ENCODE data around the gene NAIP.
"Not testable (repeated sequence)": the region's sequence is repeated elsewhere in the genome, so short reads cannot be mapped to it uniquely, and the experiment has no call there.

The NAIP gene

DNA sequence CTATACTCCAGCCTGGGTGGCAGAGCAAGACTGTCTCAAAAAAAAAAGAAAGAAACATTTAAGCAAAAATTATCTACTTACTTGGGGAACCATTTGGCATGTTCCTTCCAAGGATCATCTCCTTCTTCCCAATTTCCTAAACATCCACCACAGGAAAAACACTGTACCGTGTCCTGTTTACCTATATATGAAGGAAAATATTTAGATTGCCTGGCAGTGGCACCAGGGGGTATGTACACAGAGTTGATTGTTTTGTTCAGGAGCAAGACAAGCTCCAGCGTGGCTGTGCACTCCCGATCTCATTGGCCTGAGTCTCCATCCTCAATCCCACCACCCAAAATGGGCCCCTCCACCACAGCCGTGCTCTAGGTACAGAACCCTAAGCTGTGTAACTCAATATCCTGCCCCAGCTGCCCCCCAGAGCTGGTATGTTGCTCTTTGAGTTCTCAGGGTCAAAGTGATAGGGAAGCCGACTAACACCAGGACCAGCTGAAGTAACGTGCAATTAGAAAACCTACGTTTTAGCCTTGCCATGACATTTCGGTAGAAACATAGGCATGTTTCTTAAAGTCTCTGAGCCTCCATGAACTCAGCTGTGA, 13.8 kb downstream of the NAIP start:
- TF ChIP-seq ZNF335 (tag by site-specific recombination; conservative IDR thresholded peaks at IDR 0.05) (no peak), ZNF529 (tag by site-specific recombination; IDR thresholded peaks at IDR 0.05; ENCODE audit: insufficient replicate concordance) (no peak), ZSCAN23 (tag by site-specific recombination; IDR thresholded peaks at IDR 0.05) (no peak), ZNF248 (tag by site-specific recombination; IDR thresholded peaks at IDR 0.05) (no peak), ZNF114 (tag by site-specific recombination; IDR thresholded peaks at IDR 0.05) (no peak), ZNF514 (tag by site-specific recombination; IDR thresholded peaks at IDR 0.05) (no peak), WT1 (tag by site-specific recombination; IDR thresholded peaks at IDR 0.05) (no peak), ZNF701 (tag by site-specific recombination; IDR thresholded peaks at IDR 0.05) (no peak), ZNF843 (tag by site-specific recombination; IDR thresholded peaks at IDR 0.05) (no peak), GFI1B (tag by site-specific recombination; IDR thresholded peaks at IDR 0.05) (no peak), ZNF768 (tag by site-specific recombination; IDR thresholded peaks at IDR 0.05) (no peak), ZNF623 (tag by site-specific recombination; IDR thresholded peaks at IDR 0.05) (no peak)
- TF ChIP-seq, protein P1, sequence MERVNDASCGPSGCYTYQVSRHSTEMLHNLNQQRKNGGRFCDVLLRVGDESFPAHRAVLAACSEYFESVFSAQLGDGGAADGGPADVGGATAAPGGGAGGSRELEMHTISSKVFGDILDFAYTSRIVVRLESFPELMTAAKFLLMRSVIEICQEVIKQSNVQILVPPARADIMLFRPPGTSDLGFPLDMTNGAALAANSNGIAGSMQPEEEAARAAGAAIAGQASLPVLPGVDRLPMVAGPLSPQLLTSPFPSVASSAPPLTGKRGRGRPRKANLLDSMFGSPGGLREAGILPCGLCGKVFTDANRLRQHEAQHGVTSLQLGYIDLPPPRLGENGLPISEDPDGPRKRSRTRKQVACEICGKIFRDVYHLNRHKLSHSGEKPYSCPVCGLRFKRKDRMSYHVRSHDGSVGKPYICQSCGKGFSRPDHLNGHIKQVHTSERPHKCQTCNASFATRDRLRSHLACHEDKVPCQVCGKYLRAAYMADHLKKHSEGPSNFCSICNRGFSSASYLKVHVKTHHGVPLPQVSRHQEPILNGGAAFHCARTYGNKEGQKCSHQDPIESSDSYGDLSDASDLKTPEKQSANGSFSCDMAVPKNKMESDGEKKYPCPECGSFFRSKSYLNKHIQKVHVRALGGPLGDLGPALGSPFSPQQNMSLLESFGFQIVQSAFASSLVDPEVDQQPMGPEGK (tag by site-specific recombination; IDR thresholded peaks at IDR 0.05) = no peak
- TF ChIP-seq, protein P2, sequence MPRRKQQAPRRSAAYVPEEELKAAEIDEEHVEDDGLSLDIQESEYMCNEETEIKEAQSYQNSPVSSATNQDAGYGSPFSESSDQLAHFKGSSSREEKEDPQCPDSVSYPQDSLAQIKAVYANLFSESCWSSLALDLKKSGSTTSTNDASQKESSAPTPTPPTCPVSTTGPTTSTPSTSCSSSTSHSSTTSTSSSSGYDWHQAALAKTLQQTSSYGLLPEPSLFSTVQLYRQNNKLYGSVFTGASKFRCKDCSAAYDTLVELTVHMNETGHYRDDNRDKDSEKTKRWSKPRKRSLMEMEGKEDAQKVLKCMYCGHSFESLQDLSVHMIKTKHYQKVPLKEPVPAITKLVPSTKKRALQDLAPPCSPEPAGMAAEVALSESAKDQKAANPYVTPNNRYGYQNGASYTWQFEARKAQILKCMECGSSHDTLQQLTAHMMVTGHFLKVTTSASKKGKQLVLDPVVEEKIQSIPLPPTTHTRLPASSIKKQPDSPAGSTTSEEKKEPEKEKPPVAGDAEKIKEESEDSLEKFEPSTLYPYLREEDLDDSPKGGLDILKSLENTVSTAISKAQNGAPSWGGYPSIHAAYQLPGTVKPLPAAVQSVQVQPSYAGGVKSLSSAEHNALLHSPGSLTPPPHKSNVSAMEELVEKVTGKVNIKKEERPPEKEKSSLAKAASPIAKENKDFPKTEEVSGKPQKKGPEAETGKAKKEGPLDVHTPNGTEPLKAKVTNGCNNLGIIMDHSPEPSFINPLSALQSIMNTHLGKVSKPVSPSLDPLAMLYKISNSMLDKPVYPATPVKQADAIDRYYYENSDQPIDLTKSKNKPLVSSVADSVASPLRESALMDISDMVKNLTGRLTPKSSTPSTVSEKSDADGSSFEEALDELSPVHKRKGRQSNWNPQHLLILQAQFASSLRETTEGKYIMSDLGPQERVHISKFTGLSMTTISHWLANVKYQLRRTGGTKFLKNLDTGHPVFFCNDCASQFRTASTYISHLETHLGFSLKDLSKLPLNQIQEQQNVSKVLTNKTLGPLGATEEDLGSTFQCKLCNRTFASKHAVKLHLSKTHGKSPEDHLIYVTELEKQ (tag by site-specific recombination; IDR thresholded peaks at IDR 0.05; ENCODE audit: borderline replicate concordance) = no peak
- TF ChIP-seq, protein P3, sequence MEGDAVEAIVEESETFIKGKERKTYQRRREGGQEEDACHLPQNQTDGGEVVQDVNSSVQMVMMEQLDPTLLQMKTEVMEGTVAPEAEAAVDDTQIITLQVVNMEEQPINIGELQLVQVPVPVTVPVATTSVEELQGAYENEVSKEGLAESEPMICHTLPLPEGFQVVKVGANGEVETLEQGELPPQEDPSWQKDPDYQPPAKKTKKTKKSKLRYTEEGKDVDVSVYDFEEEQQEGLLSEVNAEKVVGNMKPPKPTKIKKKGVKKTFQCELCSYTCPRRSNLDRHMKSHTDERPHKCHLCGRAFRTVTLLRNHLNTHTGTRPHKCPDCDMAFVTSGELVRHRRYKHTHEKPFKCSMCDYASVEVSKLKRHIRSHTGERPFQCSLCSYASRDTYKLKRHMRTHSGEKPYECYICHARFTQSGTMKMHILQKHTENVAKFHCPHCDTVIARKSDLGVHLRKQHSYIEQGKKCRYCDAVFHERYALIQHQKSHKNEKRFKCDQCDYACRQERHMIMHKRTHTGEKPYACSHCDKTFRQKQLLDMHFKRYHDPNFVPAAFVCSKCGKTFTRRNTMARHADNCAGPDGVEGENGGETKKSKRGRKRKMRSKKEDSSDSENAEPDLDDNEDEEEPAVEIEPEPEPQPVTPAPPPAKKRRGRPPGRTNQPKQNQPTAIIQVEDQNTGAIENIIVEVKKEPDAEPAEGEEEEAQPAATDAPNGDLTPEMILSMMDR (tag by site-specific recombination; IDR thresholded peaks at IDR 0.05) = no peak
- ChIA-PET POLR2A (no interaction called here), CTCF (no interaction called here)
- no peaks in the 10 kb centered on the region for H3K36me3 ChIP-seq (ENCODE audit: control insufficient read depth in 2 of 2, insufficient read depth in 1 of 2, low read length in 2 of 2)
- H3K4me3 ChIP-seq (ENCODE audit: low read depth, low read length) = no peak overlapping the region
- no peaks in the 10 kb centered on the region for H3K4me1 ChIP-seq (ENCODE audit: control insufficient read depth, insufficient read depth, low read length)
- no peaks in the 10 kb centered on the region for H3K9me3 ChIP-seq (ENCODE audit: control insufficient read depth, insufficient read depth, low read depth, low read length)
- no peak overlapping the region for H3K27ac ChIP-seq (ENCODE audit: extremely low read depth, low read depth, low read length)

DNA sequence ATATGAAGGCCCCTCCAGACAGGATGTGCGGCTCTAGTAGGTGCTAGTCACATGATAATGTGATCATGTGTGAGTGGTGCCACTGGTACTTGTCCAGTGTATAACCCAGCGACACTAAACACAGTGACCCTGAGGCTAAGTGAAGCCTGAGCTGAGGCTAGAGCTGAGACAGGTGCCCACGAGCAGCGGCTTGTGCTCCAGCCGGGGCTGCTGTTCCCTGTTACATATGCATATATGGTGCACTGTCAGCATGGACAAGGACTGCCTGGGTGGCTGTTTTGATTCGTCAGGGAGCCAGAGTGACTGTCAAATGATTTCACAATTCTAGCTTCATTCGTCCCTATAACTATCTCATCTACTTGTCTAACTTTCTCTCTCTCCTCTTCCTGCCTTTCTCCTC, 18.2 kb downstream of the NAIP start:
- H3K36me3 ChIP-seq (ENCODE audit: control insufficient read depth in 2 of 2, insufficient read depth in 1 of 2, low read length in 2 of 2); H3K9me3 ChIP-seq (ENCODE audit: control insufficient read depth, insufficient read depth, low read depth, low read length); H3K4me1 ChIP-seq (ENCODE audit: control insufficient read depth, insufficient read depth, low read length); H3K4me3 ChIP-seq (ENCODE audit: low read depth, low read length); H3K27ac ChIP-seq (ENCODE audit: extremely low read depth, low read depth, low read length); CTCF ChIA-PET; POLR2A ChIA-PET: not testable (repeated sequence)

DNA sequence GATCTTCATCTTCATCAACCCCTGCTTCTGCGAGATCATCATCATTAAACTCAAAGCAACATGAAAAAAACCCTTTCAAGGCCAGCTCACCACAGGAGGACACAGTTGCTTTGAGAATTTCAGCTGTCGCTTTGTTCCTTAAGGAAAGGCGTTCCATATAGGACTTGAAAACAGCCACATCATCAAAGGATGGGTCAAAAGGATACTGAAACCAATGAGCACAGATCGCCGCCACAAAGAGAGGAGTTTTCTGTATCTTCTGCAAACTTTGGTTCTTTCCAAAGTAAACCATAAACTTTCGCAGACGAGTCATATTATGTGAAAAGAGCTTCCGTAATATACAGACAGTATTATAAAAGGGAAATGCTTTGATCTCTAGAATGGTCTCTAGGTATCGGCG, 40.3 kb downstream of the NAIP start:
- CTCF ChIA-PET; POLR2A ChIA-PET; H3K4me3 ChIP-seq (ENCODE audit: low read depth, low read length): not testable (repeated sequence)

DNA sequence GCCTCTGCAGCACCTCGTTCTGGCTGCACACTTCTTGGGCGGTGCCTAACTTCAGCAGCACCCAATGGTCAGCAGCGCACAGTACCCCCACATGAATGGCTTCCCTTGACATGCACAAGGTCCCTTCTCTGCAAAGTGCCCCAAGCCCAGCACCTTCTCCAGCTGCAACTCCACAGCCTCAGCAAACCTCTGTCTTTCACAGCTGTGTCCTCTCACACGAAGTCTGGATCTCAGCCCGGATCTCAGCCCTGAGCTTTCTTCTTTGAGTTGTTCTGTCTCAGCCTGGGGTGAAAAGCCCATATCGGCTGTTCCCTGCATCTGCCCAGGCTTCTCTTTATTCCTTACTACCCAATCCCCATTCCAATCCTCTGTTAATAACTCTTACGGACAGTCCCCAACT, 57.9 kb downstream of the NAIP start:
- H3K4me1 ChIP-seq (ENCODE audit: control insufficient read depth, insufficient read depth, low read length); CTCF ChIA-PET; H3K4me3 ChIP-seq (ENCODE audit: low read depth, low read length); H3K36me3 ChIP-seq (ENCODE audit: control insufficient read depth in 2 of 2, insufficient read depth in 1 of 2, low read length in 2 of 2); H3K9me3 ChIP-seq (ENCODE audit: control insufficient read depth, insufficient read depth, low read depth, low read length); POLR2A ChIA-PET; H3K27ac ChIP-seq (ENCODE audit: extremely low read depth, low read depth, low read length): not testable (repeated sequence)

More for the DNA sequence above, 40.3 kb downstream of the NAIP start:
- H3K27ac ChIP-seq (ENCODE audit: extremely low read depth, low read depth, low read length); H3K9me3 ChIP-seq (ENCODE audit: control insufficient read depth, insufficient read depth, low read depth, low read length); H3K36me3 ChIP-seq (ENCODE audit: control insufficient read depth in 2 of 2, insufficient read depth in 1 of 2, low read length in 2 of 2); H3K4me1 ChIP-seq (ENCODE audit: control insufficient read depth, insufficient read depth, low read length): not testable (repeated sequence)

DNA sequence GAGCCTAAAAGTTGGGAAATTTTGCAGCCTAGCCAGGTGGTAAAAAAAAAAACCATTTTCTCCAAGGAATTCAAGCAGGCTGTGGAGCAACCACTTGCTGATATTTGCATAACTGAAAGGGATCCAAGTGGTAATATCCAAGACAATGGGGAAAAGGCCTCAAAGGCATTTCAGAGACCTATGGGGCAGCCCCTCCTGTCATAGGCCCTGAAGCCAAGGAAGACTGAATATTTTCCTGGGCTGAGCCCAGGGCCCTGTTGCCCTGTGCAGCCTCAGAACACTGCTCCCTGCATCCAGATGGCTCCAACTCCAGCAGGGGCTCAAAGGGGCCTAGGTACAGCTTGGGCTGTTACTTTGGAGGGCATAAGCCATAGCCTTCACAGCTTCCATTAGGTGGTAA, 60.6 kb downstream of the NAIP start:
- POLR2A ChIA-PET; H3K27ac ChIP-seq (ENCODE audit: extremely low read depth, low read depth, low read length); CTCF ChIA-PET; H3K4me1 ChIP-seq (ENCODE audit: control insufficient read depth, insufficient read depth, low read length); H3K36me3 ChIP-seq (ENCODE audit: control insufficient read depth in 2 of 2, insufficient read depth in 1 of 2, low read length in 2 of 2); H3K9me3 ChIP-seq (ENCODE audit: control insufficient read depth, insufficient read depth, low read depth, low read length); H3K4me3 ChIP-seq (ENCODE audit: low read depth, low read length): not testable (repeated sequence)

DNA sequence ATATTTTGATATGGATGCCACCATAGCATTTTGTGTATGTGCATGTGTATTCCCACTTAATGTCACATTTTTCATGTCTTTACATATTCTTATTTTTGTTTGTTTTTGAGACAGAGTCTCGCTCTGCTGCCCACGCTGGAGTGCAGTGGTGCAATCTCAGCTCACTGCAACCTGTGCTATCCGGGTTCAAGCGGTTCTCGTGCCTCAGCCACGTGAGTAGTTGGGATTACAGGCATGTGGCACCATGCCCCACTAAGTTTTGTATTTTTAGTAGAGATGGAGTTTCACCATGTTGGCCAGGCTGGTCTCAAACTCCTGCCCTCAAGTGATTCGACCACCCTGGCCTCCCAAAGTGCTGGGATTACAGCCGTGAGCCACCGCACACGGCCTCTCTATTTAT, 72.1 kb downstream of the NAIP start:
- H3K27ac ChIP-seq (ENCODE audit: extremely low read depth, low read depth, low read length); H3K4me3 ChIP-seq (ENCODE audit: low read depth, low read length); H3K9me3 ChIP-seq (ENCODE audit: control insufficient read depth, insufficient read depth, low read depth, low read length); H3K4me1 ChIP-seq (ENCODE audit: control insufficient read depth, insufficient read depth, low read length); POLR2A ChIA-PET; H3K36me3 ChIP-seq (ENCODE audit: control insufficient read depth in 2 of 2, insufficient read depth in 1 of 2, low read length in 2 of 2); CTCF ChIA-PET: not testable (repeated sequence)

All from HEK293 (cell line).